ENCODE results near the gene NSD1.

NSD1 gene

DNA sequence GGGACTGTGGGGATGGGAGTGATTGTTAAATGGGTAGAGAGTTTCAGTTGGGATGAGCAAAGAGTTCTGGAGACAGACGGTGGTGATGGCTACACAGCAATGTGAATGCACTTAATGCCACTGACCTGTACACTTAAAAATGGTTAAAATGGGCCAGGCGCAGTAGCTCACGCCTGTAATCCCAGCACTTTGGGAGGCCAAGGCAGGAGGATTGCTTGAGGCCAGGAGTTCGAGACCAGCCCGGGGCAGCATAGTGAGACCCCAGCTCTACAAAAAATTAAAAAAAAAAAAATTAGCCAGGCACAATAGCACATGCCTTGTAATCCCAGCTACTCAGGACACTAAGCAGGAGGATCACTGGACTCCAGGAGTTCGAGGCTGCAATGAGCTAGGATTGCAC is 210.2 kb downstream of the NSD1 start:
- TF ChIP-seq TAF1 (IDR thresholded peaks at IDR 0.05; ENCODE audit: low read depth) (no peak), EP300 (IDR thresholded peaks at IDR 0.05; ENCODE audit: borderline replicate concordance) (no peak), CREB1 (IDR thresholded peaks at IDR 0.05; ENCODE audit: low read depth) (no peak), TEAD4 (IDR thresholded peaks at IDR 0.05) (no peak), ZBTB7A (IDR thresholded peaks at IDR 0.05; ENCODE audit: low read depth) (no peak)
- TF ChIP-seq, protein P1, sequence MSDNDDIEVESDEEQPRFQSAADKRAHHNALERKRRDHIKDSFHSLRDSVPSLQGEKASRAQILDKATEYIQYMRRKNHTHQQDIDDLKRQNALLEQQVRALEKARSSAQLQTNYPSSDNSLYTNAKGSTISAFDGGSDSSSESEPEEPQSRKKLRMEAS (IDR thresholded peaks at IDR 0.05) = no peak

DNA sequence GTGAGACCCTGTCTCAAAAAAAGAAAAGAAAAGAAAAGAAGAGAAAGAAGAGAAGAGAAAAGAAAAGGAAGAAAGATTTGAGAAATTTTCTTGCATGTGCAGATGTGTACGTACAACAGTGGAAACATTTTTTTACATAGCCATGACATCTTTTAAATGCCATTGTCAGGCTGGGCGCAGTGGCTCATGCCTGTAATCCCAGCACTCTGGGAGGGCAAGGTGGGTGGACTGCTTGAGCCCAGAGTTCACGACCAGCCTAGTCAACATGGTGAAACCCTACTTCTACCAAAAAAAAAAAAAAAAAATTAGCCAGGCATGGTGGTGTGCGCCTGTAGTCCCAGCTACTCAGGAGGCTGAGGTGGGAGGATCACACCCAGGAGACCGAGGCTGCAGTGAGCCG is 211.3 kb downstream of the NSD1 start:
- TF ChIP-seq NFIC (IDR thresholded peaks at IDR 0.05) (no peak), FOXM1 (IDR thresholded peaks at IDR 0.05; ENCODE audit: borderline replicate concordance, low read depth) (no peak), EP300 (IDR thresholded peaks at IDR 0.05; ENCODE audit: borderline replicate concordance) (no peak), CREB1 (IDR thresholded peaks at IDR 0.05; ENCODE audit: low read depth) (no peak), EGR1 (IDR thresholded peaks at IDR 0.05) (no peak), TEAD4 (IDR thresholded peaks at IDR 0.05) (no peak), TAF1 (IDR thresholded peaks at IDR 0.05; ENCODE audit: low read depth) (no peak), CEBPB (IDR thresholded peaks at IDR 0.05) (no peak), ZBTB7A (IDR thresholded peaks at IDR 0.05; ENCODE audit: low read depth) (no peak), RAD21 (IDR thresholded peaks at IDR 0.05; ENCODE audit: low read depth) (no peak), YY1 (IDR thresholded peaks at IDR 0.05; ENCODE audit: low read depth) (no peak)
- TF ChIP-seq, protein P2, sequence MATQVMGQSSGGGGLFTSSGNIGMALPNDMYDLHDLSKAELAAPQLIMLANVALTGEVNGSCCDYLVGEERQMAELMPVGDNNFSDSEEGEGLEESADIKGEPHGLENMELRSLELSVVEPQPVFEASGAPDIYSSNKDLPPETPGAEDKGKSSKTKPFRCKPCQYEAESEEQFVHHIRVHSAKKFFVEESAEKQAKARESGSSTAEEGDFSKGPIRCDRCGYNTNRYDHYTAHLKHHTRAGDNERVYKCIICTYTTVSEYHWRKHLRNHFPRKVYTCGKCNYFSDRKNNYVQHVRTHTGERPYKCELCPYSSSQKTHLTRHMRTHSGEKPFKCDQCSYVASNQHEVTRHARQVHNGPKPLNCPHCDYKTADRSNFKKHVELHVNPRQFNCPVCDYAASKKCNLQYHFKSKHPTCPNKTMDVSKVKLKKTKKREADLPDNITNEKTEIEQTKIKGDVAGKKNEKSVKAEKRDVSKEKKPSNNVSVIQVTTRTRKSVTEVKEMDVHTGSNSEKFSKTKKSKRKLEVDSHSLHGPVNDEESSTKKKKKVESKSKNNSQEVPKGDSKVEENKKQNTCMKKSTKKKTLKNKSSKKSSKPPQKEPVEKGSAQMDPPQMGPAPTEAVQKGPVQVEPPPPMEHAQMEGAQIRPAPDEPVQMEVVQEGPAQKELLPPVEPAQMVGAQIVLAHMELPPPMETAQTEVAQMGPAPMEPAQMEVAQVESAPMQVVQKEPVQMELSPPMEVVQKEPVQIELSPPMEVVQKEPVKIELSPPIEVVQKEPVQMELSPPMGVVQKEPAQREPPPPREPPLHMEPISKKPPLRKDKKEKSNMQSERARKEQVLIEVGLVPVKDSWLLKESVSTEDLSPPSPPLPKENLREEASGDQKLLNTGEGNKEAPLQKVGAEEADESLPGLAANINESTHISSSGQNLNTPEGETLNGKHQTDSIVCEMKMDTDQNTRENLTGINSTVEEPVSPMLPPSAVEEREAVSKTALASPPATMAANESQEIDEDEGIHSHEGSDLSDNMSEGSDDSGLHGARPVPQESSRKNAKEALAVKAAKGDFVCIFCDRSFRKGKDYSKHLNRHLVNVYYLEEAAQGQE (IDR thresholded peaks at IDR 0.05; ENCODE audit: low read depth) = no peak
- TF ChIP-seq, protein P3, sequence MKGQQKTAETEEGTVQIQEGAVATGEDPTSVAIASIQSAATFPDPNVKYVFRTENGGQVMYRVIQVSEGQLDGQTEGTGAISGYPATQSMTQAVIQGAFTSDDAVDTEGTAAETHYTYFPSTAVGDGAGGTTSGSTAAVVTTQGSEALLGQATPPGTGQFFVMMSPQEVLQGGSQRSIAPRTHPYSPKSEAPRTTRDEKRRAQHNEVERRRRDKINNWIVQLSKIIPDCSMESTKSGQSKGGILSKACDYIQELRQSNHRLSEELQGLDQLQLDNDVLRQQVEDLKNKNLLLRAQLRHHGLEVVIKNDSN (IDR thresholded peaks at IDR 0.05) = no peak

DNA sequence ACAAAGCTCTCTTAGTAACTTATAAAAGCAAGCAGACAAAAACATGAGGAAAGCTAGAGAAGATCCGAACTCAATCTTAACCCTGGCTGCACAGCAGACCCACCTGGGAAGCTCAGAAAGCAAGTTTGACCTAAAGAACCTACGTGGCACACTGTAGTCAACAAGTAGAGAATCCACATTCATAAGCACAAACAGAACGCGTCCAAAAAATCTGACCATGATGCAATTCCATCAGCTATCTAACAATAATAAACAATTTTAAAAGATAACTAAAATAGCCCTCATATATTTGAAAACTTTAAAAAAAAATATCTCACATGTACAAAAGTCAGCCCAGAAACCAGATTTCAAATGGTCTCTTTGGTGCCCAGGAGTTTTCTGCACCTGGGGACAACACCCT is 213.2 kb downstream of the NSD1 start:
- TF ChIP-seq TCF12 (IDR thresholded peaks at IDR 0.05; ENCODE audit: low read depth) = no peak
- TF ChIP-seq FOXM1 (IDR thresholded peaks at IDR 0.05; ENCODE audit: borderline replicate concordance, low read depth) = no peak
- TF ChIP-seq, protein P1 (IDR thresholded peaks at IDR 0.05) = no peak
- TF ChIP-seq EP300 (IDR thresholded peaks at IDR 0.05; ENCODE audit: borderline replicate concordance) = no peak
- no peak for TF ChIP-seq TAF1 (IDR thresholded peaks at IDR 0.05; ENCODE audit: low read depth)
- no peak for TF ChIP-seq CEBPB (IDR thresholded peaks at IDR 0.05)
- no peak for TF ChIP-seq EGR1 (IDR thresholded peaks at IDR 0.05)
- TF ChIP-seq ZBTB7A (IDR thresholded peaks at IDR 0.05; ENCODE audit: low read depth) = no peak
- no peak for TF ChIP-seq RAD21 (IDR thresholded peaks at IDR 0.05; ENCODE audit: low read depth)
- no peak for TF ChIP-seq TEAD4 (IDR thresholded peaks at IDR 0.05)
- TF ChIP-seq, protein P2 (IDR thresholded peaks at IDR 0.05; ENCODE audit: low read depth) = no peak
- TF ChIP-seq, protein P3 (IDR thresholded peaks at IDR 0.05) = no peak
- no peak for TF ChIP-seq YY1 (IDR thresholded peaks at IDR 0.05; ENCODE audit: low read depth)
- TF ChIP-seq NFIC (IDR thresholded peaks at IDR 0.05) = no peak
- no peak for TF ChIP-seq CREB1 (IDR thresholded peaks at IDR 0.05; ENCODE audit: low read depth)

DNA sequence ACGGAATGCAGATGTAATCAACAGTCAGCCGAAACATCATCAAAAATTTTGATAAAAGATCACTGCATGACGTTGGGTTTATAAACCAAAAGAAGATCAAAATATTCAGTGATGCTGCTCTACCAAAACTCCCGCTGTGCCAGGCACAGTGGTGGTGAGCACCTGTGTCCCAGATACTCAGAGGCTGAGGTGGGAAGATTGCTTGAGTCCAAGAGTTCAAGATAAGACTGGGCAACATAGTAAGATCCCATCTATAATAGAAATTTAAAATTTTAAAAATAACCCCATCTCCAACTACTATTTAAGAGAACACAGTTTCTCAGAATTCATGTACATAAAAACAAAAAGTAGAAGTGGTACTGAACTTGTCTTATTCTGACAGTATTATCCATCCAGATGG is 214.1 kb downstream of the NSD1 start:
- TF ChIP-seq TAF1 (IDR thresholded peaks at IDR 0.05; ENCODE audit: low read depth) (no peak), TCF12 (IDR thresholded peaks at IDR 0.05; ENCODE audit: low read depth) (no peak), YY1 (IDR thresholded peaks at IDR 0.05; ENCODE audit: low read depth) (no peak), NFIC (IDR thresholded peaks at IDR 0.05) (no peak), CREB1 (IDR thresholded peaks at IDR 0.05; ENCODE audit: low read depth) (no peak), RAD21 (IDR thresholded peaks at IDR 0.05; ENCODE audit: low read depth) (no peak), EGR1 (IDR thresholded peaks at IDR 0.05) (no peak), CEBPB (IDR thresholded peaks at IDR 0.05) (no peak), EP300 (IDR thresholded peaks at IDR 0.05; ENCODE audit: borderline replicate concordance) (no peak), TEAD4 (IDR thresholded peaks at IDR 0.05) (no peak), ZBTB7A (IDR thresholded peaks at IDR 0.05; ENCODE audit: low read depth) (no peak)
- TF ChIP-seq, protein P3 (IDR thresholded peaks at IDR 0.05) = no peak
- TF ChIP-seq, protein P1 (IDR thresholded peaks at IDR 0.05) = no peak

DNA sequence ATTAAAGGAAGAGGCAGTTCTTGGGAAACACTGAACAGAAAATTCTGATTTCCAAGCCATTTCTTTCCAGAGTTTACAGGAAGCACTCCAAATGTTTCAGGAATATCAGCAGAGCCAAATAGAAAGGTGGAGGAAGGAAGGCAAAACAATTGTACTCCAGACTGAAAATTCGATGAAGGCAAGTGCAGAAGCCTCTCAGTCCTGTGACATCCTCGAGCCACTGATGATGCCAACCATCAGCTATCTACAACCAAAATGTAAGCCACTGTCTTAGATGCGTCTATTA is 215.7 kb downstream of the NSD1 start:
- TF ChIP-seq EP300 (IDR thresholded peaks at IDR 0.05; ENCODE audit: borderline replicate concordance) (no peak), TCF12 (IDR thresholded peaks at IDR 0.05; ENCODE audit: low read depth) (no peak)

DNA sequence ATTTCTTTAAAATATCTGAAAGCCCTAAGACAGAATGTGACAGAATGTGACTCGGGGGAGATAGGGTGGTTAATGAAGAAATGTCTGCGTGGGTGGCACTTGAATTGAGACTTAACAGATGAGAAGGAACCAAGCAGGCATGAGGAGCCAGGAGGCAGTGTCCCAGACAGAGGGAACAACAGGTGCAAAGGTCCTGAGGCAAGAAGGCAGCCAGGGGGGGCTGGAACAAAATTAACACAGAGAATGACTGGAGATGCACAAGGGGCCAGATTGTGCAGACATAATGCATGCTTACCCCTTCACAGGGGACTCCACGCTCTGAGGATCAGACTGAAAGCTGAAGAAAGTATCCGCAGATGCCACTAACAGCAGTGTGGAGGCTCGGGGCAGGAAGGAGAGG is 216.2 kb downstream of the NSD1 start:
- no peak for TF ChIP-seq TEAD4 (IDR thresholded peaks at IDR 0.05)
- no peak for TF ChIP-seq CEBPB (IDR thresholded peaks at IDR 0.05)
- TF ChIP-seq CREB1 (IDR thresholded peaks at IDR 0.05; ENCODE audit: low read depth) = no peak
- TF ChIP-seq YY1 (IDR thresholded peaks at IDR 0.05; ENCODE audit: low read depth) = no peak
- no peak for TF ChIP-seq EP300 (IDR thresholded peaks at IDR 0.05; ENCODE audit: borderline replicate concordance)
- TF ChIP-seq, protein P1 (IDR thresholded peaks at IDR 0.05) = no peak
- TF ChIP-seq, protein P3 (IDR thresholded peaks at IDR 0.05) = no peak
- no peak for TF ChIP-seq FOXM1 (IDR thresholded peaks at IDR 0.05; ENCODE audit: borderline replicate concordance, low read depth)
- no peak for TF ChIP-seq TCF12 (IDR thresholded peaks at IDR 0.05; ENCODE audit: low read depth)
- TF ChIP-seq ZBTB7A (IDR thresholded peaks at IDR 0.05; ENCODE audit: low read depth) = no peak
- TF ChIP-seq EGR1 (IDR thresholded peaks at IDR 0.05) = no peak
- TF ChIP-seq, protein P2 (IDR thresholded peaks at IDR 0.05; ENCODE audit: low read depth) = no peak
- TF ChIP-seq RAD21 (IDR thresholded peaks at IDR 0.05; ENCODE audit: low read depth) = no peak
- TF ChIP-seq NFIC (IDR thresholded peaks at IDR 0.05) = no peak
- TF ChIP-seq TAF1 (IDR thresholded peaks at IDR 0.05; ENCODE audit: low read depth) = no peak
